Measurements from ENCODE around the gene GFPT2. TPM values are rescaled to one million over a fixed set of nuclear protein-coding genes. Genes with fewer than 3 reads are reported as not detected.

GFPT2 gene
- total RNA-seq, result 15.3 TPM
- long read RNA-seq, transcript GFPT2-201 (19 exons, 3,093 nt), result major isoform, 13 of 18 reads
- long read RNA-seq, partial matches to known transcripts, result 2 of 18 reads
- long read RNA-seq, other reads (novel, unspliced or antisense), result 3 of 18 reads

- ATAC-seq (peak; percentile 94), DNase-seq (ENCODE audit: missing footprints) (peak; percentile 92)
- intact Hi-C loops (cut with DNase I), result no loop called here
These were observed at the start of gene GFPT2 for GRCh38 chr5:180353048-180353979. Gene GFPT2, minus strand, starts transcription at chr5:180353336. Its CDS starts 119 bp downstream, at chr5:180353217.

DNA sequence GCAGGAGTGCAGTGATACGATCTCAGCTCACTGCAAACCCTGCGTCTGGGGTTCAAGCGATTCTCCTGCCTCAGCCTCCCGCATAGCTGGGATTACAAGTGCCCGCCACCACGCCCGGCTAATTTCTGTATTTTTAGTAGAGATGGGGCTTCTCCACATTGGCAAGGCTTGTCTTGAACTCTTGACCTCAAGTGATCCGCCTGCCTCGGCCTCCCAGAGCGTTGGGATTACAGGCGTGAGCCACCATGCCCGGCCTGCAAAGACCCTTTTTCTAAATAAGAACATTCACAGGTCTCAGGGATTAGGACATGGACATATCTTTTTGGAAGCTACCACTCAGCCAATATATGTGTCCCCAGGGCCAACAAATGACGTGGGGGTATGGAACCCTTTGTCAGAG, 49.6 kb upstream of the GFPT2 start:
- intact Hi-C loops (cut with DNase I), result no loop called here
- ATAC-seq, result no peak
- DNase-seq (ENCODE audit: missing footprints), result no peak

DNA sequence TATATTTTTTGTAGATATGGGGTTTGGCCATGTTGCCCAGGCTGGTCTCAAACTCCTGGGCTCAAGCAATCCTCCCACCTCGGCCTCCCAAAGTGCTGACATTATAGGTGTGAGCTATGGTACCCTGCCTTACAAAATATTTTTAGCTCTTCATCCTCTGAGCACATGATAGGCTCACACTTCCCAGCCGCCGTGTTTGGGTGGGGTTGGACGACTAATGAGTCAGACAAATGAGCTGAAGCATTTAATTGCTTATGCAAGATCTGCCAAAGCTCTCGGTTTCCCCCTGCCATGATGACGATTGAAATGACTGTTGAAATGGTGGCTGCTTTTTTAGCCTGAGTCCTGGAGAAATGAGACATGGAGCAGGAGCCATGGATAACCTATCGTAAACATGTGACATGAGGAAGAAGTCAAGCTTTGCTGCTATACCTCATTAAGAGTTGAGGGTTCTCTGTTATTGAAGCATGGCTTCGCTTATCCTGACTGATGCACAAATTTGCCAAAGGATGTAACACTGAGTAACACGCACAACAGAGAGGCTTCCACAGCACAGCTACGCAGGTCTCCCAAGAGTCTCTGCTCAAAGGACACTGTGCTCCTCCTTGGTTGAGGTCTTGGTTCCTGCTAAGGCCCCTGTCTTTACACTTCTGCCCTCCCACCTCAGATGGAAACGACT, 48.2 kb upstream of the GFPT2 start:
- no peak for DNase-seq (ENCODE audit: missing footprints)
- intact Hi-C loops (cut with DNase I), result no loop called here
- no peak for ATAC-seq

GRCh38 chr5:180400416-180400815, 47.3 kb upstream of the GFPT2 start:
- DNase-seq (ENCODE audit: missing footprints) (no peak), ATAC-seq (no peak)
- intact Hi-C loops (cut with DNase I), result no loop called here

DNA sequence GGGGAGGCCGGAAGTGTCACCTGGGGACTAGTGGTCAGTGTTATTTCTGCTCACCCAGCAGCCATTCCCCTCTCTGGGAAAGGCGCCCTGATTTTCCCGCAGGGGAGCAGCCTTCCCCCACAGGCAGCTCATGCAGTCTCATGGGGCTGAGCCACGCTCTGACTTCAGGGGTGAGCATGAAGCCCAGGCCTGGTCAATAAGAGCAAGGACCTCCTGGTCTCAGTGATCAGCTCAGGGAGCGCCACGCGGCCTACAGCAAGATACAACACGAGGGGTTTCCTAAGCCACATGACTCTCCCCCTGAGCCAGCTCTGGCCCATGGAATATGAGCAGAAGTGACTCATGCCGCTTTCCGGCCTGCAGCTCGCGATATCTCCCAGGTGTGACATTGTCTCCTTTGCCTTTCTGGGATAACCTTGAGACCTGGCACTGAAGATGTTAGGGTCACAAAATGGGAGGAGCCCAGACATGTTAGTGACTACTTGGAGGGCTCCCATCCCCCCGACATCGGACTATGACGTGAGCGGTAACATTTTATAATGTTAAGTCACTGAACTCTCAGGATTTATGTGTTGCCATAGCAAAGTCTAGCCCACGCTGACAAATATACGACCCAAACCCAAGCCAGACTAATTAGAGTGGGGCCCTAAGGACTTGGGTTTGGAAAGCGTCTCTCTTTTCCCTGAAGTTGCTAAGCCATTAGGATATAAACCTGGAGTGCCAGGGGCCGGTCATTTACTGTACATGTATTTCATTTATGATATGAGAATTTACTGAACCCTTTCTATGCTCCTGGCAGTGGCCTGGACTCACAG, 46.5 kb upstream of the GFPT2 start:
- DNase-seq (ENCODE audit: missing footprints), result no peak
- intact Hi-C loops (cut with DNase I), result no loop called here
- ATAC-seq, result no peak

DNA sequence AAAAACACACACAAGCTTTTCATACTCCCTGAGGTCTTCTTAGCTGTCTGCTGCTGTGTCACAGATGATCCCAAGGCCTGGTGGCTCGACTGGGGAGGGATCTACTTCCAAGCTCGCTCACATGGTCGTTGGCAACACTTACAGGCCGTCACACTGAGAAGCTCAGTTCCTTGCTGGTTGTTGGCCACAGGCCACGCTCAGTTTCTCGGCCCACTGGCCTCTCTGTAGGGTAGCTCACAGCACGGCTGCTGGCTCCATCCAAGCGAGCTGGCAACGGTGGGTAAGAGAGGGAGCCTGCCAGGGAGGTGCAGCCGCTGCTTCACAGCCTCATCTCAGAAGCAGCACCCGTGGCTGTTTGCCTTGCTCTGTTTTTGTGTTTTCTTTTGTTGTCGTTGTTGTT, 43.8 kb upstream of the GFPT2 start:
- intact Hi-C loops (cut with DNase I), result no loop called here
- no peak for ATAC-seq
- DNase-seq (ENCODE audit: missing footprints), result no peak

GRCh38 chr5:180395540-180396274, 42.6 kb upstream of the GFPT2 start:
- DNase-seq (ENCODE audit: missing footprints) (no peak), ATAC-seq (peak; percentile 30)
- intact Hi-C loops (cut with DNase I), result no loop called here

DNA sequence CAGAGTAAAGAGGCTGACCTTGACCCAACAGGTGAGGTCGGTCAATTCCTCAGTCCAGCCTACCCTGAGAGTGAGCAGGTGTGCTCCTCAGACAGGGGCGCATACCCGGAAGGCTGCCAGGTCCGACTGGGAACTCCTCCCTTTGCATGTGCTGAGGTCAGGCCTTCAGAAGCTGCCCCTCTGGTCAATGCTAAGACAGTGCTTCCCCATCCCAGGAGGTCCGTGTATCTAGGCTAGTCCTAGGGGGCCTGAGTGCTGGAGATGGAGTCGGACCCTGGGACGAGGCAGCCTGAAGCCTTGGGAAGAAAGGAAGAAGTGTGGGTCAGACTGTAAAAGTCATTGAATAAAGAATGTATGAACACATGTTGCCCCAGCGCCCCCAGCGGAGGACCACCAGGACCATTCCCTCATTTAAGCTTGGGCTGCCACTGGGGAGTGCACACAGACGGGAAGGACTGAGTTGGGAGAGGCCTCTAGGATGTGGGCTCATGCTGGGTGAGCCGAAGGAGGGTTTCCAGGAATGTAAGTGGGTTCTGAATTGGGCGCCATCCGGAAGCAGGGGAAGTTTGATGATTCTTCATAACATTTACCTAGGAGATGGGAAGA, 41.0 kb upstream of the GFPT2 start:
- intact Hi-C loops (cut with DNase I), result no loop called here
- ATAC-seq (no peak), DNase-seq (ENCODE audit: missing footprints) (no peak)

DNA sequence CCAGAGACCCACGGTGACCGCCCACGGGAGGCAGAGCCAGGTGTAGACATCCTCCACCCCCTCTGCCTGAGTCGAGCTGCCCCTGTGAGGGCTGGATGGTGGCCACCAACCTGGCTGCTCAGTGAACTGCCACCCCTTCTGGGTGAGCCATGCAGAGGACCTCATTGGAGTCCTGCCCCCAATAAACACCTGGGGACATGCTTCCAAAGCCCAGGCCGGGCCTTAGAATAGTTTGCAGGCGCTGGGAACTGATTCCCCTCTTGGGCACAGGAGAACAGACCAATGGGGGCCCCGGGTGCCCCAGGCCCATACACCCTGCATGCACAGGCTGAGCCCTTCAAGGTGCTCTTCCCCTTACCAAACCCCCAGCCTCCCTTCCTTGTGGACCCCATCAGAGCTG, 38.1 kb upstream of the GFPT2 start:
- DNase-seq (ENCODE audit: missing footprints), result no peak
- ATAC-seq, result no peak
- intact Hi-C loops (cut with DNase I), result no loop called here

- no peak for ATAC-seq
- no peak for DNase-seq (ENCODE audit: missing footprints)
- intact Hi-C loops (cut with DNase I), result no loop called here
These were observed 37.5 kb upstream of the GFPT2 start for GRCh38 chr5:180390441-180391190.

- intact Hi-C loops (cut with DNase I), result no loop called here
- DNase-seq (ENCODE audit: missing footprints), result no peak
- ATAC-seq, result peak; percentile 89
These were observed 36.3 kb upstream of the GFPT2 start for GRCh38 chr5:180389252-180390101.

GRCh38 chr5:180387798-180388197, 34.7 kb upstream of the GFPT2 start:
- DNase-seq (ENCODE audit: missing footprints) (no peak), ATAC-seq (no peak)
- intact Hi-C loops (cut with DNase I), result no loop called here

DNA sequence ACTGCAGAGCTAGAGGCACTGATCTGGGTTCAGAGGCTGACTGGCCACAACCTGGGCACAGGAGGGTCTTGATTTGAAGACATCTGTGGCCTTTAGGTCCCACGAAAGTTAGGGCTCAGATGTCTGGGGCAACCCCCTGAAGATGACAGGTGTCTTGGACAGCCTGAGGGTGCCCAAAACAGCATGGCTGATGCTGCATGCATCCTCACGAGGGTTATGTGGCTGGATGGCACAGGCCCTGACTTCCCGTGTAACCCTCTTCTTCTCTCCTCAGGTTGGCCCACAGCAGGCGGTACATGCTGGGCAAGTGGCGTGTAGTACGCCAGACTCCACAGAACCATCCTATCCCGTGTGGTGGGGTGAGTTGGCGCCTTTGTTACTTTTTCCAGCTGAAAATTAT, 29.8 kb upstream of the GFPT2 start:
- intact Hi-C loops (cut with DNase I), result no loop called here
- DNase-seq (ENCODE audit: missing footprints) (no peak), ATAC-seq (no peak)

DNA sequence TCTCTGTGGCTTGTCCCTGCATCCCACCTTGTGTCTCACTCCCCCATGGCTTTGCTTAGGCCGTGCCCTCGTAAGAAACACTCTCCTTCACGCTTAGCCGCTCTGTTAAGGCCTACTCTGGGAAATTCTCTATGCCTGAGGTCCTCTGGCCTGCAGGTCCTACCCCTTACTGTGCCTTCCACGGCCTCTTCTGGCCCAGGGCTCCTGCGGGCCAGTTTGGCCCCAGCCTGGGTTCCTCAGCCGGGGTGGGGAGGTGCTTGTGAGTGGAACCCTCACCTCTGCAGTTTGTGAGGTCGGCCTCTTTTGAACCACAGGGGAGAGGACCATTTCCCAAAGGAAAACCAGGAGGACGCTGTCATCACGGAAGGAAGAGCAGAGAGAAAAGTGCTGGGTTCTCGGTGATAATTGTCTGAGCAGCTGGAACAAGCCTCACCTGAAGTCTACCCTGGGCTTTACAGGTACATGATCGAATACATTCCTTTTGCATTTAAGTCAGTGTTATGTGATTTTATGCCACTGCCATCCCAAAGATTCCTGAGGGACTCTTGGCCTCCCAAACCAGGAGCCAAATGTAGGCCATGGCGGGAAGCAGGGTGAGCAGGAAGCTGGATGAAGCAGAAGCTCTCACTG, 28.8 kb upstream of the GFPT2 start:
- DNase-seq (ENCODE audit: missing footprints), result no peak
- no peak for ATAC-seq
- intact Hi-C loops (cut with DNase I), result no loop called here

DNA sequence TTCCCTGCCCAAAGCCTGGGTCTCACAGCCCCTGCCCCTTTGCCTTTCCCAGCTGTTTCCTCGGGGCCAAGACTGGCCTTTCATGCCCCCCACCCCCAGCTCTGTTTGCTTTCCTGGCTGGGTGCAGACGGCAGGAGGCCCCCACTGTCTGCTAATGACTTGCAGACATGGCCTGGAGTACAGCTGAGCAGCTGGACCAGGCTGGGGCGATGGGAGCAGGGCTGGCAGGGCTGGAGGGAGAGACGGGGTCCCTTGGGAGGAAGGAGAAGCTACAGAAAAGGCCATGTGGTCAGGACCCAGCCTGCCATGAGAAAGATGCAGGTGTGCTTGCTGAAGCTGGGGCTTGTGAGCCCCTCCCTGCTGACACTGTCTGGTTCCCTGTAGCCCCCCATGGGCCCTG, 28.3 kb upstream of the GFPT2 start:
- ATAC-seq (no peak), DNase-seq (ENCODE audit: missing footprints) (no peak)
- intact Hi-C loops (cut with DNase I), result no loop called here

DNA sequence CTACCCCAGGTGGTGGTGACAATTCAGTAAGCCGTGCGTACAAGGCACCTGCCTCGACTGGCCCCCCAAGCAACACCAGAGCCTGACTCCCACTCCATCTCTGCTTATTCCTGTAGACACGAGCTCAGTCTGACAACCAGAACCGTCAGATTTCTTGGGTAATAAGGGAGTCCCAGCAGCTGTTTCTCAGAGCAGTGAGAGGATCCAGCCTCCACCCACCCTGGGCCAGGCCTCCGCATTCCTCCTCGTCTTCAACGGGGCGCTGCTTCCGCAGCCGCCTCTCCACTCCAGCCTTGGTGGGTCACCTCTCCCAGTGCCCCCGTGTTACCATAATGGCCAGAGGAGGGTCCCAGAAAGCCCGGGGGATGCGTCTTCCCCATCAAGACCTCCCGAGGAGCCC, 27.7 kb upstream of the GFPT2 start:
- DNase-seq (ENCODE audit: missing footprints) (no peak), ATAC-seq (peak; percentile 60)
- intact Hi-C loops (cut with DNase I), result no loop called here
